ENCODE data around the gene STX8.

Gene STX8

DNA sequence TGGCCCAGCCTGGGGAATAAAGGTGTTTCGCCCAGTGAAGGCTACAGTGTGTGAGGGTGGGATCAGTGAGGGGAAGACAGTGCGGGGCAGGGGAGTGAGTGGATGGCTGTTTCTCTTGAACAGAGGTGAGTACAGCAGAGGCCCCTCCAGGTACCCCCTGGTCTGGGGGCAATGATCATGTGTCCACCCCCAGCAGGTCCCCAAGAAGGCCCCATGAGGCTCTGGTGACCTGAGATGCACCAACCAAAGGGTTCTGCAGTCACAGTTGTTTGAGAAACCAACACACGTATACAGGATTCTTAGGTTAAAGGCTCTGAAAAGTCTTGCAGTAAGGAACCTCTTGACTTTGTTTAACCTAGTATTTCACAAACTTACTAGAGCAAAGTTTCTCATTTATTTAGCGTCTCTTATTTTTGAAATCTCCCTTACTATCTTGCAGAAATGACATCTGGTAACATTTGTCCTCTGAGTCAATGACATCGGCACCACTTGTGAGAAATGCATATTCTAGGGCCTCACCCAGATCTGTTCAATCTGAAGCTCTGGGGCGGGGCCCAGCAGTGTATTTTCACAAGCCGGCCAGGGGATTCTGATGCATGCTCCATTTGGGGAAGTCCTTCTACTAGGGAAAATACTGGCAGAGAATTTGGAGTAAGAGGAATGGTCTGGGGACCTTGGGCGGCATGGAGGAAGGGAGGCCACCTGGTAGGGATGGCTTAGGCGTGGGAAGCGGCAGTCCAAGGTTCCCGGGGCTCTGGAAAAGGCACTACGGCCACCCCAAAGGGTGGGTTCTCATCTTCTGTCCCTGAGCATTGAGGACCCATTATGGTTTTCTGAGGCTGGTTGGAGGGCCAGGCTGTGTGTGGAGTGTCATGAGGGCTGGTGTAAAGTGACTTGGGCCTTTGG lies 337.0 kb downstream of the STX8 start:
- DNase-seq (ENCODE audit: low read depth, low spot score): no peak
- in situ Hi-C loops (cut with HindIII; ENCODE audit: low sequenced_read_pairs): no loop called here
- H3K4me3 ChIP-seq (ENCODE audit: low read depth, low read length): no peak overlapping the region
- TF ChIP-seq, protein P1, sequence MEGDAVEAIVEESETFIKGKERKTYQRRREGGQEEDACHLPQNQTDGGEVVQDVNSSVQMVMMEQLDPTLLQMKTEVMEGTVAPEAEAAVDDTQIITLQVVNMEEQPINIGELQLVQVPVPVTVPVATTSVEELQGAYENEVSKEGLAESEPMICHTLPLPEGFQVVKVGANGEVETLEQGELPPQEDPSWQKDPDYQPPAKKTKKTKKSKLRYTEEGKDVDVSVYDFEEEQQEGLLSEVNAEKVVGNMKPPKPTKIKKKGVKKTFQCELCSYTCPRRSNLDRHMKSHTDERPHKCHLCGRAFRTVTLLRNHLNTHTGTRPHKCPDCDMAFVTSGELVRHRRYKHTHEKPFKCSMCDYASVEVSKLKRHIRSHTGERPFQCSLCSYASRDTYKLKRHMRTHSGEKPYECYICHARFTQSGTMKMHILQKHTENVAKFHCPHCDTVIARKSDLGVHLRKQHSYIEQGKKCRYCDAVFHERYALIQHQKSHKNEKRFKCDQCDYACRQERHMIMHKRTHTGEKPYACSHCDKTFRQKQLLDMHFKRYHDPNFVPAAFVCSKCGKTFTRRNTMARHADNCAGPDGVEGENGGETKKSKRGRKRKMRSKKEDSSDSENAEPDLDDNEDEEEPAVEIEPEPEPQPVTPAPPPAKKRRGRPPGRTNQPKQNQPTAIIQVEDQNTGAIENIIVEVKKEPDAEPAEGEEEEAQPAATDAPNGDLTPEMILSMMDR (IDR thresholded peaks at IDR 0.05; ENCODE audit: low read depth, low read length): no peak

DNA sequence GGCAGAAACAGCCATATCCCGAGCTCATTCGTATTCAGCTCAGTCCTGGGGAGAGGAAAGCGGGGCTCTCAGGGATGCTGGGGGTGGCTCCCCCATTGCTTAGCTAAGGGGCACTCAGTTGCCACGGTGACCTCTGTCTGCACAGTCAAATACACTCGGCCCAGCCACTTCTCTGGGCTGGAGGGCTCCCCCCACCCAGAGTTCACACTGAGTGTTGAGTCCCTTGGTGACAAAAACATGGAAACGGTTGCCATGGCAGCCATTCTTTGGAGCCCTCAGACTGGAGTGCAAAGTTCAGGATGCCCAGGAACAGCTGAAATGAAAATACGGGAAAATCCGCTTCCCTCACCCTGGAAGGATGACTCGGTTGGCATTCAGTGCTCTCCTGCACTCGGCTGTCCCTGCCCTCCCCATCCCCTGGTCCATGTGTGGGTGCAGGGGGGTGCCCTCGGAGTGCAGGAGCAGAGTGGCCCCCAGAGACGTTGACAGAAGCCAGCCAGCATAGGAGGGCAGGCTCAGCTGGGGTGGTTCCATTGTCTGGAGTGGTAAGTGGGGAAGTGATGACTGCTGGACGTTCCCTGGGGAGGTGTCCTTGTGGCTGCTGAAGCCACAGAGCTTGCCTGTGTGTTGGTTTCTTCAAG lies 337.8 kb downstream of the STX8 start:
- in situ Hi-C loops (cut with HindIII; ENCODE audit: low sequenced_read_pairs): no loop called here
- TF ChIP-seq, protein P1 (IDR thresholded peaks at IDR 0.05; ENCODE audit: low read depth, low read length): no peak
- DNase-seq (ENCODE audit: low read depth, low spot score): no peak
- H3K4me3 ChIP-seq (ENCODE audit: low read depth, low read length): no peak overlapping the region

DNA sequence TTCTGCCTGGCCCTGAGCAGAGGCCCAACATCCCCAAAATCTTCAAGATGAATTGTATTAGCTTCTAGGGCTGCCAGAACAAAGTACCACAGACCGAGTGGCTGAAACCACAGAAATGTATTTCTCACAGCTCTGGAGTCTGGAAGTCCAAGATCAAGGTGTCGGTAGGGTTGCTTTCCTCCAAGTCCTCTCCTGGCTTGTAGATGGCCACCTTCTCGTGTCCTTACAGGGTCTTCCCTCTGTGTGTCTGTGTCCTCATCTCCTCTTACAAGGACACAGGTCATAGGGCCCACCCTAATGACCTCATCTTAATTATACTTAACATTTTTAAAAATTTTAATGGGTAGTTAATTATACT lies 338.6 kb downstream of the STX8 start:
- in situ Hi-C loops (cut with HindIII; ENCODE audit: low sequenced_read_pairs): no loop called here
- H3K4me3 ChIP-seq (ENCODE audit: low read depth, low read length): no peak overlapping the region
- DNase-seq (ENCODE audit: low read depth, low spot score): no peak
- TF ChIP-seq, protein P1 (IDR thresholded peaks at IDR 0.05; ENCODE audit: low read depth, low read length): no peak

DNA sequence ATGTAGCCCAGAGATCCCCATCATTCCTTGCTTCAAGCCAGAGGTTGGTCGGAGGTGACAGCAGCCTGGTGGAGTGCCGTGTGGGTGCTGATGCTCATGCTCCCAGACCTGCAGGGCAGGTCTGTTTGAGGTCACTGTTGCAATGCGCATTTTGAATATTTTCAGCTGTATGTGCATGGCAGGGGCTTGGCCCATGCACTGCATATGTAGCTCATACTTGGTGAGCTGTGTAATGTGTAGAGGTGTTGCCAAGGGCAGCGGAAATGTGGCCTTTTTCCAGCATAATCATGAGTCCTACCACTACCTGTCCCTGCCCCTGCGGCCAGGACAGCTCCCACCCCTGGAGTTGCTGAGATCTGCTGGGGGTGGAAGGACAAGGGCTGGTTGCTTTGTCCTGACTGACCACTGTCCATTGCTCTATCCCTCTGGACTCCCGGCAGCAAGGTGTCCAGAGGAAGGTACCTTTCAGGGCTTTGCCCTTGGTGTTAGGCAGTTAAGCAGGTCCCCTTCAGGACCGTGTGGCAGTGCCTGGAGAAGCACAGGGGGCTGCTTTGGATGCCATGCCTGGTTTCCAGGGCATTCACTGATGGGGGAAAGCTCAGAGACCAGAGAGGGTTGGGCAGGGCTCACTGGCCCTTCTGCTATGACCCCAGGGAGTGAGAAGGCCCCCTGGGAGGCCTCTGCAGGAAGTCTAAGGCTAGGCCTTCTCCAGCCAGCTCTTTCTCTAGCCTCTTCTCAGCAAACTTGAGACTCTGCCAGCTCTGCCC lies 339.2 kb downstream of the STX8 start:
- DNase-seq (ENCODE audit: low read depth, low spot score): peak; percentile 23
- no peak overlapping the region for H3K4me3 ChIP-seq (ENCODE audit: low read depth, low read length)
- in situ Hi-C loops (cut with HindIII; ENCODE audit: low sequenced_read_pairs): no loop called here
- TF ChIP-seq, protein P1 (IDR thresholded peaks at IDR 0.05; ENCODE audit: low read depth, low read length): no peak

DNA sequence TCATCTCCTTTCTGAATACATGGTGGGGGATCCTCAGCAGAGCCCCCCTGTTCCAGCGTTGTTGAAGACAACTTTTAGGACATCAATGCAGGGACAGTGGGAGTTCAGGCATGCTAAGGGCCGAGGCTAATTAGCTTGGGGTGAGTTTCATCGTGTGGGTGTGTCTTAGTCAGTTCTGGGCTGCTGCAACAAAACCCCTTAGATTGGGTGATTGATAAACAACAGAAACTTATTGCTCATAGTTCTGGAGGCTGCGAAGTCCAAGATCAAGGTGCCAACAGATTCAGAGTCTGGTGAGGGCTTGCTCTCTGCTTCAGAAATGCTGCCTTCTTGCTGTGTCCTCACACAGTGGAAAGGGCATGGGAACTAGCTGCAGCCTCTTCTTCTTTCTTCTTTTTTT lies 340.3 kb downstream of the STX8 start:
- DNase-seq (ENCODE audit: low read depth, low spot score): no peak
- in situ Hi-C loops (cut with HindIII; ENCODE audit: low sequenced_read_pairs): no loop called here
- TF ChIP-seq, protein P1 (IDR thresholded peaks at IDR 0.05; ENCODE audit: low read depth, low read length): no peak
- no peak overlapping the region for H3K4me3 ChIP-seq (ENCODE audit: low read depth, low read length)

DNA sequence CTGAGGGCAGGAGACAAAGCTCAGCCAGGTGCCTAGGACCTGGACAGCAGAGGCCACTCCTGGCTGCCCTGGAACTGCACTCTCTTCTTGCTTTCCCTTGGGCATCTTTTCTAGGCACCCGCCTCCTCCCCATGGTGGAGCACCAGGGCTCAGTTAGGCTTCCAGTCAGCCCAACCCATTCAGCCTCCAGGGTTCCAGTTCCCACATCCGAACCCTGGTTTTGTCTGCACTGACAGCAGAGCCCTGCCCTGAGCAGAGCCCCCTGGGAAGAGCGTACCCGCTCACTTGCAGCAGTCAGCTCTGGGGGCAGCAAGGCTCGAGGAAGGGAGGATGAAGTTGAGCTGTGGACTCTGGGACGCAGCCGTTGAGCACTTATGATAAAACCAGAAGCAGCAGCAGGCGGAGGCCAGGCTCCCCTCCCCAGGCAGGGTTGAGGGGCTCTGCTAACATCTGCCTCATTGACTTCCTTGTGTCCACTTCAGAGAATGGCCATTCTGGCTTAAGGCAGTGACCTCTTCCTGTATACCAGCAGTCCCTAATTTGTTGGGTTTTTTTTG lies 341.2 kb downstream of the STX8 start:
- in situ Hi-C loops (cut with HindIII; ENCODE audit: low sequenced_read_pairs): no loop called here
- no peak for DNase-seq (ENCODE audit: low read depth, low spot score)
- no peak overlapping the region for H3K4me3 ChIP-seq (ENCODE audit: low read depth, low read length)
- TF ChIP-seq, protein P1 (IDR thresholded peaks at IDR 0.05; ENCODE audit: low read depth, low read length): no peak
